ENCODE data around the gene FCHSD1. TPM values are rescaled to one million over a fixed set of nuclear protein-coding genes. Genes with fewer than 3 reads are reported as not detected.

Gene FCHSD1
- total RNA-seq, 2 donors from 2014 or later = 42.6 to 47.0 TPM

DNA sequence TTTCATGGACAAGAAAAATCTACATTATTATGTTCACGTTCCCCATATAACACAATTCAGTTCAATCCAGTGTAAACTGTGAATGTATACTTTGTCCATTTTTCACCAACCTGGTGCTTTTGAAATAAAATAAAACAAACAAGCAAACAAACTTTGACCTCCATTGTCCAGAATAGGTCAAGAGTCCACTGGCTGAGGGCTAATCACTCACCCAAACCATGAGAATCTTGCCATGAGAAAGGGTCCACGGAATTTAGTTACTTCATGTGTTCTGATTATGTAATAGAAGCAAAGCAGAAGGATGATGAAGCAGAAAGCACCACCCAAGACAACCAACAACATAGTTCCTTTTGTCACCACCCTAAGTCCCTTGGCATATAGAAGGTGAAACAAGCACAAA, 61.1 kb downstream of the FCHSD1 start:
- no peak for ATAC-seq (ENCODE audit: insufficient number of reproducible peaks, low FRiP score, low read depth)
- Histone ChIP-seq H3K4me3 (no peak overlapping the region), H3K27ac (no peak overlapping the region), H3K4me1 (ENCODE audit: control insufficient read depth in 1 of 2, low read depth in 2 of 2) (no peaks in the 10 kb centered on the region), H3K36me3 (peaks cover 18% of the 10 kb centered on the region), H3K9me3 (no peaks in the 10 kb centered on the region), H3K27me3 (replicated peaks; ENCODE audit: insufficient read depth) (no peaks in the 10 kb centered on the region)
- TF ChIP-seq, protein P1, sequence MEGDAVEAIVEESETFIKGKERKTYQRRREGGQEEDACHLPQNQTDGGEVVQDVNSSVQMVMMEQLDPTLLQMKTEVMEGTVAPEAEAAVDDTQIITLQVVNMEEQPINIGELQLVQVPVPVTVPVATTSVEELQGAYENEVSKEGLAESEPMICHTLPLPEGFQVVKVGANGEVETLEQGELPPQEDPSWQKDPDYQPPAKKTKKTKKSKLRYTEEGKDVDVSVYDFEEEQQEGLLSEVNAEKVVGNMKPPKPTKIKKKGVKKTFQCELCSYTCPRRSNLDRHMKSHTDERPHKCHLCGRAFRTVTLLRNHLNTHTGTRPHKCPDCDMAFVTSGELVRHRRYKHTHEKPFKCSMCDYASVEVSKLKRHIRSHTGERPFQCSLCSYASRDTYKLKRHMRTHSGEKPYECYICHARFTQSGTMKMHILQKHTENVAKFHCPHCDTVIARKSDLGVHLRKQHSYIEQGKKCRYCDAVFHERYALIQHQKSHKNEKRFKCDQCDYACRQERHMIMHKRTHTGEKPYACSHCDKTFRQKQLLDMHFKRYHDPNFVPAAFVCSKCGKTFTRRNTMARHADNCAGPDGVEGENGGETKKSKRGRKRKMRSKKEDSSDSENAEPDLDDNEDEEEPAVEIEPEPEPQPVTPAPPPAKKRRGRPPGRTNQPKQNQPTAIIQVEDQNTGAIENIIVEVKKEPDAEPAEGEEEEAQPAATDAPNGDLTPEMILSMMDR (IDR thresholded peaks at IDR 0.05) = no peak
- no peak for DNase-seq (ENCODE audit: low spot score)

Other genes with a start within 250 kb of the FCHSD1 start
- gene PCDHGA9, start 248.6 kb downstream of the FCHSD1 start, total RNA-seq = 10 to 100 TPM; 12.0 to 18.6 TPM
- 10 to 100 TPM in 1 of 2 donors, 1 to 10 TPM in 1; 9.5 to 17.2 TPM for gene PCDHGB6, start 243.4 kb downstream of the FCHSD1 start, total RNA-seq
- gene PCDHGA10, start 238.4 kb downstream of the FCHSD1 start, total RNA-seq = 10 to 100 TPM; 11.1 to 14.4 TPM
- 10 to 100 TPM; 18.0 to 28.1 TPM for gene PCDHGB7, start 233.7 kb downstream of the FCHSD1 start, total RNA-seq
- gene PCDHGA11, start 230.4 kb downstream of the FCHSD1 start, total RNA-seq = 10 to 100 TPM; 10.4 to 11.6 TPM
- gene PCDHGA12, start 220.9 kb downstream of the FCHSD1 start, total RNA-seq = 10 to 100 TPM; 16.2 to 26.0 TPM
- gene PCDHGC3, start 175.5 kb downstream of the FCHSD1 start, total RNA-seq = 10 to 100 TPM; 61.3 to 99.9 TPM
- 1 to 10 TPM; 6.4 to 7.9 TPM for gene PCDHGC4, start 166.4 kb downstream of the FCHSD1 start, total RNA-seq
- 1 to 10 TPM; 5.7 to 6.9 TPM for gene PCDHGC5, start 162.3 kb downstream of the FCHSD1 start, total RNA-seq
- 10 to 100 TPM; 91.0 to 93.1 TPM for gene DIAPH1, start 32.4 kb downstream of the FCHSD1 start, total RNA-seq
- gene HDAC3, start 14.6 kb downstream of the FCHSD1 start, total RNA-seq = 10 to 100 TPM; 53.5 to 56.2 TPM
- gene RELL2, start 14.4 kb downstream of the FCHSD1 start, total RNA-seq = 1 to 10 TPM; 1.6 to 3.2 TPM
- 10 to 100 TPM; 15.0 to 16.2 TPM for gene ARAP3, start 30.8 kb upstream of the FCHSD1 start, total RNA-seq
- gene PCDH1, start 227.0 kb upstream of the FCHSD1 start, total RNA-seq = 10 to 100 TPM; 24.6 to 43.4 TPM

Measured in thoracic aorta (tissue), 2 donors.